Neural progenitor cell (in vitro differentiated cells): ENCODE results near the gene HHLA2.

Source experiments
- EZH2 ChIP-seq: fragments of 200-600 bp; sonication (generic); IDR thresholded peaks from 2 replicates; pipeline ENCODE4 v1.6.1; 2017; ENCODE audit warnings: antibody characterized with exemption, mild to moderate bottlenecking, moderate library complexity
- TF ChIP-seq, protein P1 (sequence below): fragments of 200-600 bp; sonication (generic); IDR thresholded peaks from 2 replicates; pipeline ENCODE4 v1.5.1; 2017; ENCODE audit warnings: antibody characterized with exemption, mild to moderate bottlenecking

DNA sequence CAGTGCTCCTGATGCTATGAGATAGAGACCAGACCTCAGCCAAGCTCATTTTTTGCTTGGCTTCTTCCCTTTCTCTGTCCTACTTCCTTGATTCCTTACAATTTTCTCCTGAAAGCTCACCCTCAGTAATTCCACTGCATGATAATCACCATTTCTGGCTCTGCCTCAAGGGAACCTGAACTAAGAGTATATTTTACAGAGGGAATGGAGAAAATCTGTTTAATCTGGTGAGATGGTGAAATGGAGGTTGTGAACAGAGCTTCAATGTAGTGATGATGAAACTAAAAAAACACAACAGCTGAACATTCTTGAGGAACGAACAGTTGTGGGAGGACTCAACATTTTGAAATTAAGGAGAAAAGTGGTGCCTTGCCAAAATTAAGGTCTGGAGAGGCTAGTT, 16.3 kb downstream of the HHLA2 start:
- TF ChIP-seq, protein P1, sequence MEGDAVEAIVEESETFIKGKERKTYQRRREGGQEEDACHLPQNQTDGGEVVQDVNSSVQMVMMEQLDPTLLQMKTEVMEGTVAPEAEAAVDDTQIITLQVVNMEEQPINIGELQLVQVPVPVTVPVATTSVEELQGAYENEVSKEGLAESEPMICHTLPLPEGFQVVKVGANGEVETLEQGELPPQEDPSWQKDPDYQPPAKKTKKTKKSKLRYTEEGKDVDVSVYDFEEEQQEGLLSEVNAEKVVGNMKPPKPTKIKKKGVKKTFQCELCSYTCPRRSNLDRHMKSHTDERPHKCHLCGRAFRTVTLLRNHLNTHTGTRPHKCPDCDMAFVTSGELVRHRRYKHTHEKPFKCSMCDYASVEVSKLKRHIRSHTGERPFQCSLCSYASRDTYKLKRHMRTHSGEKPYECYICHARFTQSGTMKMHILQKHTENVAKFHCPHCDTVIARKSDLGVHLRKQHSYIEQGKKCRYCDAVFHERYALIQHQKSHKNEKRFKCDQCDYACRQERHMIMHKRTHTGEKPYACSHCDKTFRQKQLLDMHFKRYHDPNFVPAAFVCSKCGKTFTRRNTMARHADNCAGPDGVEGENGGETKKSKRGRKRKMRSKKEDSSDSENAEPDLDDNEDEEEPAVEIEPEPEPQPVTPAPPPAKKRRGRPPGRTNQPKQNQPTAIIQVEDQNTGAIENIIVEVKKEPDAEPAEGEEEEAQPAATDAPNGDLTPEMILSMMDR = no peak
- no peak for TF ChIP-seq EZH2
